HG03558 (cell line): ENCODE results near the gene CLDN24.

Experiments
- ATAC-seq: cut with Tn5 transposase; IDR thresholded peaks from one replicate; pipeline ENCODE4 v1.9.1; 2021; ENCODE audit warnings: moderate number of reproducible peaks; ENCODE audit not compliant: unreplicated experiment; ENCODE audit errors: extremely low read depth

Gene CLDN24

DNA sequence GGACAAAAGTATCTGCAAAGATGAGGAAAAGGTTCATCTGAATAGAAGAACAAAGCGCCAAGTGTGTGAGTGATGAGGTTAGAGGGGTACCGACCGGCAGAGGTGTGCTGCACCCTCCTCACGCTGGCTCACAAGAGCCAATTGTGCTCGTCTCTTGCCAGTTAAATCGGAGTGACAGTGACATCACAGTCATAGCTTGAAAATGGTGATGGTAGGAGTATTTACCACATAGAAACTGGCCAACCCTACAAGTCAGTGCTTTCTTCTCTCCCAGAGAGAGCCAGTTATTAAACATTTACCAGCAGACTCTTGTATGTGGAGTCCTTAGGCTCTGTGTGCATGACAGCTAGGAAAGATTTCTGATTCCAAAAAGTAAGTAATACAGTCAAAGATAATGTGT is 34.5 kb downstream of the CLDN24 start:
- peak; percentile 69 for ATAC-seq

DNA sequence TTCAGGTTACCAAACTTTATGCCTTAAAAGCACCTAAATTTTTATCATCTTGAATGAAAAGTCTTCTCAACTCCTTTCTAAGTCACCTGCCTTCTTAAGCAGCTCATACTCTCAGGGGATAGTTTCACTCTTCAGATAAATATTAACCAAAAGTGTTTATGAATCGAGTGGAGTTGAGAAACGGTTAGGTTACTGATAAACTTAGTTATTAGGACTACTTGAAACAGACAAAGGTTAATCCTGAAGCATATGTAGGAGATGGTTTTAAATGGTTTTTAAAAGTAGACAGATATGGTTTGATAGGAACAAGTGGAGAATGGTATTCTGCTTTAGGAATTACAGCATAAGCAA is 34.9 kb downstream of the CLDN24 start:
- peak; percentile 57 for ATAC-seq

DNA sequence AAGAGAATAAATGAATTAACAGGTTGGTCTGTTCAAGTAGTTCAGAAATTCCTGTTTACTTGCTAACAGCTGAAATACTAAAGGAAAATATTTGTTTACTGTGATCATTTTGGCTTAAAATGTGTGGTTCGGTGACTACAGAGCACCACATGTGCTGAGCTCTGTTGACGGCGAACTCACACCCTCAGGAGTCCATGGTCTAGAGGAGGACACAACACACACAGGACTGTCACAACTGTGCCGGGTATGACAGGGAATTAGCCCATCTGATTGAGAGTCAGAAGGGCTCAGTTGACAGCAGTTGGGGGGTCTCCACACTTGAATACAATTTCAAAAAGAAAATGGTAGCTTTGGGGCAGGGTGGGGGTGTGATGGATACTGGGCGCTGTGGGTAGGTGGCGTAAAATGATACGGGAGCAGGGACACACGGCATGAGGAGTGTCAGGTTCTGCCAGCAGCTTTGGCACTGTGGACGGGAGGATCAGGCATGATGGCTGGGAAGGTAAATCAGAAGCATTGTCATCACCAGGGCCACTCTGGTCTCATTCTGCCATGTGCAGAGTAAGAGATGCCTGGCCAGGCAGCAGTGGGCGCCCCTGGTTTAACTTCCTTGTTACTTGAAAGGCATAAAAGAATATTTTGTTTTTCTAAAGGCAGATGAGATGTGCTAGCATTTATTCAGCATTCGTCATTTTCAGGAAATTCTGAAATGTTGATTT is 35.5 kb downstream of the CLDN24 start:
- no peak for ATAC-seq

DNA sequence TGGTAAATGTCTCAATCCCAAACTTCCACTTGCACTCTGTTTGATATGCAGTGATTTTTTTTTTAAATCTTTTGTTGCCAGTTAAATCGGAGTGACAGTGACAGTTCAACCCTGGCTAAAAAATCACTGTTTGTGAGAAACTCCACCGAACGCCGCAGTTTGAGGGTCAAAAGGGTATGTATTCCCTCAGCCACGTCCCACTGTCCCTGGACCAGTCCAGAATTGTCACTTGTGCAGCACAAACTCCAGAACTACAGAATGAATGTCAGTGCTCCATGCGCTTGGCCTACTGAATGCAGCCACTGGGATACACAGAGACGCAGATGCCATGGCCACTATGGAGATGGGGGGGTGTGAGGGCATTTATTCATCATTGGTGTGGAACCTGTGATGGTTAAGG is 36.3 kb downstream of the CLDN24 start:
- no peak for ATAC-seq

DNA sequence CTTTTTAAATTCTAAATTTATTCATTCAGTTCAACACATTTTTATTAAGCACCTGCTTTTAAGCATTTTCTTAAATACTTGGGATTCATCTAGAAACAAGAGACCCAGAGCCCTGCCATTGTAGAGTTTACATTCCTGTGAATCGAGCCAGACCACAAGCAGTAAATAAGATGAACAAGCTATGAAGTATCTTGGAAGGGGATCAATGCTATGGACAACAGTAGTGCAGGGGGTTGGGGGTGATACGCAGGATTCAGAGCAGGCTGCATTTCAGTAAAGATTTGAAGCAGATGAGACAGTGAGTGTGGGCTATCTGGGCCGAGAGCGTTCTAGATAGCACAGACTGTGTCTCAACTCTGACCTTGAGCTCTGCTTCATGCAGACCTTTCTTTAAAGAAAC is 37.3 kb downstream of the CLDN24 start:
- no peak for ATAC-seq

DNA sequence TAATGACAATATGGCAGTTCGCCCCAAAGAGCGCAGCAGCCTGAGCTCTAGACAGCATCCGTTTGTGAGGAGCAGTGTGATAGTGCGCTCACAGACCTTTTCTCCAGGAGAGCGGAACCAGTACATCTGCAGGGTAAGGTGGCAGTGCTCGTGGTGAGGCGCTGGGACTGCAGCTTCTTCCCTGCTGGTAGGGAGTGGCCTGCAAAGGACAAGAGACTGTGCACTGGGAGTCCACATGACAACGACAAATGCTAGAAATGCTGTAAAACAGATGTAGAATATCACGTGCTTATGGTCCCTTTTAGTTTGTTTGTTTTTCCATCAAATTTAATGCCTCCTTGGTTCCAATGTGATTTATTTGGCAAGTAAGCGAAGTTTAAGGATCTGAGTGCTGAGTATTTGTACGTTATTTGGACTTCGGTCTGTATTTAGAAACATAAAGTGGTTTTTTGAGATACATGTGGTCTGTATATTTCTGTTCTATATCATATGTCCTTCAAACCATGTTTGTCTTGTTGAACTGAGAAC is 37.9 kb downstream of the CLDN24 start:
- ATAC-seq = no peak

DNA sequence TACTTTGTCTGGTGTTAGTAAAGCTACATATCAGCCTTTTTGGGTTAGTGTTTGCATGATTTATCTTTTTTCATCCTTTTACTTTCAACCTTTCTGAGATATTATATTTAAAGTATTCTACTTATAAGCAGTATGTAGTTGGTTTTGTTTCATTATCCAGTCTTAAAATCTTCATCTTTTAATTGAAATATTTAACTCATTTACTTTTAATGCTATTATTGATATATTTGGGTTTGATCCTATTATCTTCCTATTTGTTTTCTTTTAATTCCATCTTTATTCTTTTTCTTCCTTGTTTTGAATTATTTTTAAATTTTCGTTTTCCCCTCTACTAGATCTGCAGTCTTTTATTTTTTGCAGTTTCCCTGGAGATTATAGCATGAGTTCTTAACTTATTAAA is 46.1 kb downstream of the CLDN24 start:
- no peak for ATAC-seq

DNA sequence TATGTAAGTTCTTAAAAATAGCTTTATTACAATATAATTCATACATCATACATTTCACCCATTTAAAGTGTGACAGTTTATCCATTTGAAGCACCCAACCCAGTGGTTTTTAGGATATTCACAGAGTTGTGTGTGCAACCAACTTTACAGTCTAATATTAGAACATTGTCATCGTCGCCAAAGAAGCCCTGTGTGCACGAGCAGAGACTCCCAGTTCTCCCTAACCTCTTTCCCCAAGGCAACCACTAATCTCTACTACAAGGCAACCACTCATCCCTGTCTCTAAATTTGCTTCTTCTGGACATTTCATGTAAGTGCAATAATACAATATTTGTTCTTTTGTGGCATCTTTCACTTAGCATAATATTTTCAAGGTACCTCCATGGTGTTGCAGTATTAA is 49.8 kb downstream of the CLDN24 start:
- no peak for ATAC-seq
